H1 (cell line): Measurements from ENCODE around the gene UBTD2. TPM values are rescaled to one million over a fixed set of nuclear protein-coding genes. Genes with fewer than 3 reads are reported as not detected.

Experiments
- CTCF ChIA-PET: fragments of 300-600 bp; sonication (Branson Sonifier 250); formaldehyde crosslinking; loops from one replicate; lab custom pipeline; 2021; ENCODE audit not compliant: partially characterized antibody; lab: Charles Lee
- POLR2A ChIA-PET: fragments of 300-600 bp; sonication (Branson Sonifier 250); formaldehyde crosslinking; loops from one replicate; lab custom pipeline; 2021; ENCODE audit warnings: inconsistent platforms; ENCODE audit not compliant: partially characterized antibody; lab: Charles Lee
- DNase-seq, 2 experiments: peaks; one replicate each; pipeline versions ENCODE4 v3.0.0 to v3.0.0-alpha.2; 2010 to 2022; ENCODE audit warnings: low spot score in 2 of 2, low read depth in 1 of 2, mixed read lengths in 1 of 2
- FAIRE-seq: peaks from 2 replicates; lab custom pipeline; 2011; peaks lifted over from hg19 to GRCh38; lab: Jason Lieb, UNC
- H2AFZ ChIP-seq: 2 replicates; pipeline ENCODE4 v1.8.1; 2012; ENCODE audit warnings: low read length, inconsistent platforms
- H2AK5ac ChIP-seq: 2 replicates; pipeline ENCODE4 v1.6.1; 2013; ENCODE audit warnings: low read depth, low read length
- H2BK120ac ChIP-seq: replicated peaks from 2 replicates; pipeline ENCODE3; 2013; ENCODE audit warnings: low read depth, low read length, inconsistent platforms
- H2BK12ac ChIP-seq: 2 replicates; pipeline ENCODE4 v1.6.1; 2013; ENCODE audit warnings: low read depth, low read length
- H2BK15ac ChIP-seq: 2 replicates; pipeline ENCODE4 v1.6.1; 2013; ENCODE audit warnings: low read length
- H2BK20ac ChIP-seq: 2 replicates; pipeline ENCODE4 v1.6.1; 2013; ENCODE audit warnings: low read length
- H2BK5ac ChIP-seq: 2 replicates; pipeline ENCODE4 v1.6.1; 2013; ENCODE audit warnings: low read depth, low read length
- H3K14ac ChIP-seq: 2 replicates; pipeline ENCODE4 v1.6.1; 2013; ENCODE audit warnings: inconsistent platforms; ENCODE audit not compliant: insufficient read length
- H3K18ac ChIP-seq: 2 replicates; pipeline ENCODE4 v1.6.1; 2013; ENCODE audit warnings: low read length; ENCODE audit errors: extremely low read depth
- H3K23ac ChIP-seq: 2 replicates; pipeline ENCODE4 v1.6.1; 2013; ENCODE audit warnings: inconsistent platforms; ENCODE audit not compliant: insufficient read length
- H3K23me2 ChIP-seq: 2 replicates; pipeline ENCODE4 v1.6.1; 2013; ENCODE audit warnings: low read depth, low read length
- H3K27ac ChIP-seq: 2 replicates; pipeline ENCODE4 v1.6.1; 2011; ENCODE audit warnings: low read depth, low read length, inconsistent platforms
- H3K27me3 ChIP-seq, 4 experiments: replicated peaks in 1 of 4; 1 replicate in 1 of 4; 2 replicates in 3 of 4; pipeline versions ENCODE4 v1.6.1 to v1.8.1; 2011 to 2013; ENCODE audit warnings: low read length in 3 of 4, mild to moderate bottlenecking in 3 of 4, inconsistent platforms in 2 of 4, mixed read lengths in 2 of 4, moderate library complexity in 1 of 4; ENCODE audit not compliant: control insufficient read depth in 3 of 4, insufficient read depth in 3 of 4; ENCODE audit errors: extremely low read depth in 1 of 4
- H3K36me3 ChIP-seq, 4 experiments: 2 replicates each; pipeline versions ENCODE4 v1.6.1 to v1.8.1; 2011 to 2013; ENCODE audit warnings: mild to moderate bottlenecking in 4 of 4, low read length in 3 of 4, moderate library complexity in 2 of 4, control low read depth in 1 of 4, inconsistent platforms in 1 of 4; ENCODE audit not compliant: insufficient read depth in 4 of 4, control insufficient read depth in 2 of 4
- H3K4ac ChIP-seq: replicated peaks from 2 replicates; pipeline ENCODE3; 2013; ENCODE audit warnings: low read length, low read depth, mixed read lengths, inconsistent platforms; ENCODE audit not compliant: insufficient read length
- H3K4me1 ChIP-seq, 4 experiments: replicated peaks in 1 of 4; 1 replicate in 1 of 4; 2 replicates in 3 of 4; pipeline versions ENCODE4 v1.6.1 to v1.8.1; 2011 to 2013; ENCODE audit warnings: low read length in 3 of 4, inconsistent platforms in 2 of 4, mixed read lengths in 1 of 4; ENCODE audit not compliant: insufficient read depth in 4 of 4, control insufficient read depth in 3 of 4
- H3K4me2 ChIP-seq, 2 experiments: 2 replicates each; pipeline versions ENCODE4 v1.6.1 to v1.8.1; 2011 to 2013; ENCODE audit warnings: low read depth in 2 of 2, low read length in 2 of 2, control low read depth in 1 of 2, inconsistent platforms in 1 of 2, mild to moderate bottlenecking in 1 of 2; ENCODE audit not compliant: insufficient read depth in 1 of 2
- H3K4me3 ChIP-seq, 4 experiments: fragments of 200-600, 300-600 bp in 1 of 4; sonication (generic), shearing (Covaris generic), sonication (Bioruptor Twin) in 1 of 4; 2 replicates each; pipeline versions ENCODE4 v1.5.1 to v1.8.1; 2011 to 2016; ENCODE audit warnings: low read length in 4 of 4, low read depth in 3 of 4, control low read depth in 2 of 4, inconsistent platforms in 2 of 4, mild to moderate bottlenecking in 2 of 4, mixed read lengths in 1 of 4, moderate library complexity in 1 of 4; ENCODE audit not compliant: insufficient read depth in 2 of 4; ENCODE audit errors: extremely low read depth in 1 of 4
- H3K56ac ChIP-seq: replicated peaks from 2 replicates; pipeline ENCODE3; 2013; ENCODE audit warnings: low read depth, mild to moderate bottlenecking, mixed read lengths, low read length, inconsistent platforms; ENCODE audit not compliant: insufficient read length
- H3K79me1 ChIP-seq: 2 replicates; pipeline ENCODE4 v1.6.1; 2013; ENCODE audit warnings: low read depth, low read length, control low read depth
- H3K79me2 ChIP-seq, 2 experiments: 2 replicates each; pipeline versions ENCODE4 v1.6.1 to v1.8.1; 2012 to 2013; ENCODE audit warnings: low read length in 2 of 2, mild to moderate bottlenecking in 2 of 2, inconsistent platforms in 1 of 2; ENCODE audit not compliant: insufficient read depth in 2 of 2, control insufficient read depth in 1 of 2
- H3K9ac ChIP-seq, 4 experiments: replicated peaks in 1 of 4; 1 replicate in 1 of 4; 2 replicates in 3 of 4; pipeline versions ENCODE4 v1.6.1 to v1.8.1; 2011 to 2013; ENCODE audit warnings: low read depth in 3 of 4, low read length in 3 of 4, control low read depth in 2 of 4, mild to moderate bottlenecking in 2 of 4, moderate library complexity in 2 of 4, inconsistent platforms in 1 of 4; ENCODE audit errors: extremely low read depth in 1 of 4
- H3K9me3 ChIP-seq, 2 experiments: 2 replicates each; pipeline versions ENCODE4 v1.6.1 to v1.8.1; 2012 to 2013; ENCODE audit warnings: mild to moderate bottlenecking in 2 of 2, moderate library complexity in 2 of 2, control low read depth in 1 of 2, inconsistent platforms in 1 of 2, low read depth in 1 of 2, low read length in 1 of 2, mixed read lengths in 1 of 2; ENCODE audit not compliant: insufficient read depth in 2 of 2
- H4K20me1 ChIP-seq, 2 experiments: replicated peaks in 1 of 2; 2 replicates each; pipeline versions ENCODE3 to v1.8.1; 2011 to 2013; ENCODE audit warnings: inconsistent platforms in 2 of 2, low read length in 2 of 2, mild to moderate bottlenecking in 1 of 2; ENCODE audit not compliant: insufficient read depth in 2 of 2, control insufficient read depth in 1 of 2
- H4K5ac ChIP-seq: 2 replicates; pipeline ENCODE4 v1.6.1; 2013; ENCODE audit warnings: low read length, low read depth, mixed read lengths, inconsistent platforms; ENCODE audit not compliant: insufficient read length
- H4K8ac ChIP-seq: 2 replicates; pipeline ENCODE4 v1.8.0; 2013; ENCODE audit warnings: mild to moderate bottlenecking, moderate library complexity, low read length, inconsistent platforms; ENCODE audit not compliant: insufficient read depth; ENCODE audit errors: extremely low read depth
- H4K91ac ChIP-seq: replicated peaks from 2 replicates; pipeline ENCODE3; 2013; ENCODE audit warnings: low read length, mixed read lengths, inconsistent platforms; ENCODE audit not compliant: insufficient read length
- CTBP2 ChIP-seq: IDR thresholded peaks from 2 replicates; pipeline ENCODE4 v1.7.0; 2011; ENCODE audit warnings: borderline replicate concordance, mild to moderate bottlenecking, moderate library complexity, mixed read lengths, low read length; ENCODE audit not compliant: insufficient read depth, insufficient read length
- EP300 ChIP-seq, 2 experiments: IDR thresholded peaks; 1 replicate in 1 of 2; 2 replicates in 1 of 2; pipeline ENCODE4 v1.6.1; 2011 to 2012; ENCODE audit warnings: low read depth in 2 of 2, low read length in 2 of 2, mild to moderate bottlenecking in 2 of 2, borderline replicate concordance in 1 of 2, inconsistent platforms in 1 of 2, moderate library complexity in 1 of 2
- GABPA ChIP-seq: IDR thresholded peaks from 2 replicates; pipeline ENCODE4 v1.6.1; 2011; ENCODE audit warnings: mild to moderate bottlenecking, low read length, moderate library complexity, borderline replicate concordance; ENCODE audit not compliant: insufficient read depth
- NRF1 ChIP-seq: IDR thresholded peaks from 2 replicates; pipeline ENCODE4 v1.6.1; 2011; ENCODE audit warnings: mild to moderate bottlenecking, low read depth, low read length, improper control_type of control experiment
- PHF8 ChIP-seq: fragments of 200-600 bp; sonication (generic); conservative IDR thresholded peaks from 2 replicates; pipeline ENCODE4 v1.7.1; 2012; ENCODE audit warnings: low read depth, mild to moderate bottlenecking, inconsistent platforms, low read length, moderate library complexity
- SAP30 ChIP-seq: fragments of 300-600 bp; sonication (generic); IDR thresholded peaks from 2 replicates; pipeline ENCODE4 v1.7.1; 2012; ENCODE audit warnings: low read length, moderate library complexity, mild to moderate bottlenecking, inconsistent platforms; ENCODE audit not compliant: insufficient read depth, insufficient replicate concordance
- WGBS, 2 experiments: shearing (Covaris generic) in 1 of 2; methylation state at CpG; one replicate each; pipeline versions ENCODE4 v1.1.6 to v1.1.7; 2013 to 2015; ENCODE audit warnings: low lambda C conversion rate in 2 of 2, mixed read lengths in 2 of 2, inconsistent platforms in 1 of 2, low coverage in 1 of 2, missing lambda C conversion rate in 1 of 2; ENCODE audit not compliant: insufficient replicate concordance in 2 of 2, insufficient coverage in 1 of 2, insufficient read length in 1 of 2; ENCODE audit errors: extremely low coverage in 1 of 2, missing lambda C conversion rate in 1 of 2; 5-methylcytosine and 5-hydroxymethylcytosine counted together
- polyA plus RNA-seq, 7 experiments: library from polyadenylated mRNA; depleted of rRNA in 3 of 7; stranded (reverse) in 5 of 7; unstranded in 2 of 7; fragments of >200 nt in 5 of 7; fragments of 200-250 nt in 2 of 7; gene quantifications; 1 replicate in 5 of 7; 2 replicates in 1 of 7; 4 replicates in 1 of 7; pipeline versions ENCODE4 v1.2.1 to v1.2.3, GENCODE V29; 2011 to 2013; ENCODE audit warnings: missing spikeins in 2 of 7, mixed read lengths in 2 of 7
- total RNA-seq: library from RNA; stranded (reverse); fragmentation: NEBNext Ultra II Directional; extraction: Animal tissue kit (Norgen Biotek cat#: 25700); gene quantifications from 2 replicates; pipeline ENCODE4 v1.2.1, GENCODE V29; 2021
- TF ChIP-seq, protein P1 (sequence below): IDR thresholded peaks from 2 replicates; pipeline ENCODE4 v1.6.1; 2012; ENCODE audit warnings: inconsistent platforms

The UBTD2 gene
- total and polyA plus RNA-seq, 2 of the 8 experiments (the other 6 are each of a cell fraction or from before 2014, with no cell fraction given): 14.5 to 39.2 TPM

DNA sequence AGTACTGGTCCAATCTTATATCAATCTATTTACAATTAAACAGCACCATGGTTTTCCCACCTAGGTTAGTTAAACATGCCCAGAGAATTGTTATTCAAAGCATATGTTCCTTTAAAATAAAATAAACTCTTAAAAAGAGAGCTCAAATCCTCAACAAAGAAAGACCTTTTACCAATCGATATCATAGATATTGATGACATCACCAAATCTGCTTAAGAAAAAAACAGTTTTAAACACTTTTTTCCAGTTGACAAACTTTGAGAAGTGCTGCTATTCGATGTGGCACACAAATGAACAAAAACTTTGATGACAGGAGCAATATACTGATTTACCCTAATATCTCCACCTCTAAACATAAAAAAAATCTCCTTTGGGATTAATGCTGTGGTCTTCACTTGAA, 73.8 kb downstream of the UBTD2 start:
- Histone ChIP-seq H3K79me1 (no peaks in the 10 kb centered on the region), H2BK120ac (no peak overlapping the region), H3K36me3 (peaks cover 5 to 31% (median 16%) of the 10 kb centered on the region in 4 experiments; a peak in 7 of 8 replicates), H3K79me2 (peaks cover 0 to 8% of the 10 kb centered on the region in 2 experiments; a peak in 1 of 4 replicates), H3K27me3 (no peaks in the 10 kb centered on the region), H3K27ac (no peak overlapping the region), H3K14ac (no peak overlapping the region), H4K20me1 (no peaks in the 10 kb centered on the region), H3K4me3 (no peak overlapping the region), H2BK20ac (no peak overlapping the region), H3K56ac (no peak overlapping the region), H2BK15ac (no peak overlapping the region), H4K8ac (no peak overlapping the region), H3K23ac (no peak overlapping the region), H3K9me3 (no peaks in the 10 kb centered on the region), H3K9ac (no peak overlapping the region), H4K5ac (no peak overlapping the region), H2BK12ac (no peak overlapping the region), H3K4me2 (no peak overlapping the region), H3K23me2 (no peaks in the 10 kb centered on the region), H2BK5ac (no peak overlapping the region), H3K4ac (no peak overlapping the region), H2AFZ (no peak overlapping the region), H3K18ac (no peak overlapping the region), H3K4me1 (no peaks in the 10 kb centered on the region), H4K91ac (no peak overlapping the region), H2AK5ac (no peak overlapping the region)
- 94% methylated on average over 2 of the region's 2 CpGs; no CpG with 5 or more reads in 1 of the 2 experiments for WGBS, 2 experiments
- ChIA-PET POLR2A (no interaction called here), CTCF (no interaction called here)
- FAIRE-seq: no peak
- no peak for DNase-seq
- TF ChIP-seq, protein P1, sequence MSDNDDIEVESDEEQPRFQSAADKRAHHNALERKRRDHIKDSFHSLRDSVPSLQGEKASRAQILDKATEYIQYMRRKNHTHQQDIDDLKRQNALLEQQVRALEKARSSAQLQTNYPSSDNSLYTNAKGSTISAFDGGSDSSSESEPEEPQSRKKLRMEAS: no peak
- TF ChIP-seq PHF8: no peak
- TF ChIP-seq NRF1: no peak
- TF ChIP-seq CTBP2: no peak
- TF ChIP-seq EP300 (IDR thresholded peaks at IDR 0.05; ENCODE audit: borderline replicate concordance in 1 of 2, low read depth in 2 of 2, low read length in 2 of 2): no peak
- TF ChIP-seq SAP30: no peak
- no peak for TF ChIP-seq GABPA
